Hematopoietic multipotent progenitor cell (in vitro differentiated cells): ENCODE results near the gene PRODH2. TPM values are rescaled to one million over a fixed set of nuclear protein-coding genes. Genes with fewer than 3 reads are reported as not detected.
"Not testable (repeated sequence)": the region's sequence is repeated elsewhere in the genome, so short reads cannot be mapped to it uniquely, and the experiment has no call there.

Experiments used
- DNase-seq, 3 donors: peaks; one replicate each; pipeline ENCODE4 v3.0.0-alpha.2; 2011 to 2015; ENCODE audit warnings: low read depth in 2 of 3, low spot score in 2 of 3
- total RNA-seq: library from RNA; depleted of rRNA; stranded (reverse); fragments of >200 nt; gene quantifications from one replicate; pipeline ENCODE4 v1.2.3, GENCODE V29; 2012

PRODH2 gene
- total RNA-seq, 1 donor = not detected

GRCh38 chr19:35783469-35784434 lies 28.9 kb downstream of the PRODH2 start:
- DNase-seq = no peak

DNA sequence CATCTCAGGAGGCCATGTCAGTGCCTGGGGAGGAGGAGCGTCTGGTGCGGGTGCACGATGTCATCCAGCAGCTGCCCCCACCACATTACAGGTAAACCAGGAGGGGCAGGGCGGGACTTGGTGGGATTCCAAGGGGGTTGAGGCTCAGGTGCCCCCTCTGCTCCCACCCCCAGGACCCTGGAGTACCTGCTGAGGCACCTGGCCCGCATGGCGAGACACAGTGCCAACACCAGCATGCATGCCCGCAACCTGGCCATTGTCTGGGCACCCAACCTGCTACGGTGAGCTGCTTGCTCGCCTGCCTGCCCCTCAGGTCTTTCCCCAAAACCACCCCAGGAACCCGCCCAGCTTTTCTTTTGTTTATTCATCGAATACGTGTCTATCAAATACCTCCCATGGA lies 30.1 kb downstream of the PRODH2 start:
- no peak for DNase-seq

DNA sequence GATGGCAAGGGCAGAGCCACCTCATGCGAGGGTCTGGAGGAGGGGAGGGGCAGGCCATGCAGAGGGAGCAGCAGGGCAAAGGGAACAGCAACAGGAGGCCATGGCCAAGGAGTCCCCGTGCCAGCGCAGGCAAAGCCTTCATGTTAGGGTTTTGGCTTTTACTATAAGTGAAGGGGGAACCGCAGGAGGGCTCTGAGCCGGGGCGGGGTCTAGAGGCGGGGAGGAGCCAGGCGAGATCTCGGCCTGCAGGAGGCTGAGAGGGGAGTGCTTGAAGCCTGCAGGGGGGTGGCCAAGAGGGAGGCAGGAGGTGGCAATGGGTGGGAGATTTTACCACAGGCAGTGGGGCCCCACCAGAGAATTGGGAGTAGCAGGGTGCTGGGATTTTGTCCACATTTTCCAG lies 31.0 kb downstream of the PRODH2 start:
- DNase-seq = no peak

DNA sequence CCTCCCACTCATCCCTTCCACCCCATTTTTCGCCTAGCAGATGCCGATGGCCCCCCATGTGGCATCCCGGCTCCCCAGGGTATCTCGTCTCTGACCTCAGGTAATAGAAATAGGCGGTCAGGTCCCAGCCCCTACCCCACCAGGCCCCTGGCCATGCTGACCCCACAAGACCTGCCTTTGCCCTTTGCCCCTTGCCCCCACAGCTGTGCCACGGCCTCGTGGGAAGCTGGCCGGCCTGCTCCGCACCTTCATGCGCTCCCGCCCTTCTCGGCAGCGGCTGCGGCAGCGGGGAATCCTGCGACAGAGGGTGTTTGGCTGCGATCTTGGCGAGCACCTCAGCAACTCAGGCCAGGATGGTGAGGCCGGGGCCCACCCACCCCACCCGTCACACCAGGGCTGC lies 31.9 kb downstream of the PRODH2 start:
- DNase-seq = no peak

DNA sequence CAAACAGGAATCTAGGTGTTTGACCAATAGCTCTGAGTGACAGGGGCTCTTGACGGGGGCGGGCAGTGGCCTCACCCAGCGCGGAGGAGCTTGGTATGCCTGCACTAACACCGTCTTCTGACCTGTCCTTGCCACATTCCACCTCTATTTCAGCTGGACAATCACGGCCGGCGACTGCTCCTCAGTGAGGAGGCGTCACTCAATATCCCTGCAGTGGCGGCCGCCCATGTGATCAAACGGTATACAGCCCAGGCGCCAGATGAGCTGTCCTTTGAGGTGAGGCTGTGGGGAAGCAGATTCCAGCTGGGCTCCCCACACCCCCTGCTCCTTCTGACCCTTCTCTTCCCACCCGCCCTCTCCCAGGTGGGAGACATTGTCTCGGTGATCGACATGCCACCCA lies 32.6 kb downstream of the PRODH2 start:
- no peak for DNase-seq

DNA sequence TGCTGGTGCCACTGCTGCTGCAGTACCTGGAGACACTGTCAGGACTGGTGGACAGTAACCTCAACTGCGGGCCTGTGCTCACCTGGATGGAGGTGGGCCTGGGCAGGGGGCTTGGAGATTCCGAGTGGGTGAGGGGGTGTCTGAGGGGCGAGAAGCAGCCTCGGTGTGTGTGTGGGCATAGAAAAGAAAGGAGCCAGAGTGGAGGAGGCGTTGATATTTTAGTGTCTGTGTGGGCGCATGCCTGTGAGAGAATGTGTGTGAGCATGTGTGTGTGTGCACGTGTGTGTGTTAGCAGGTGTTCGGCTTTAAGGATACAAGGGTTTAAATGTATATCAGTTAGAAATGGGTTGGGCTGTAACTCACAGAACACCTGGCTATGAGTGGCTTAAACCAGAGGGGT lies 33.6 kb downstream of the PRODH2 start:
- no peak for DNase-seq

DNA sequence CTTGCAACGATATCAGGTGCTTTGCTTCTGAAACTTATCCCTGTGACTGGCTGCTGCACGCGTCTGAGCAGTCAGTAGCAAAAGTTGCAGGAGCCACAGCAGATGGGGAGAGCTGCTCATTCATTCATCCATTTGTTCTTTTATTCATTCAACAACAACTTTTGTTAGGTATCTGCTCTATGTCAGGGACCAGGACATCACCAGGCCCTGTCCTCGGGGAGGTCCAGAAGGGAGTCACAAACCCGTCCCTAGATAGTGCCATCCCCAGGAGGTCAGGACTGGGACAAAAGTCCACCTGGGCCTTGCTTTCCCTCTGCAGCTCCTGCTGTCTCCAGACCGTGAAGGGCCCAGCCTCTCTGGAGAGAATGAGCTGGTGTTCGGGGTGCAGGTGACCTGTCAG lies 34.7 kb downstream of the PRODH2 start:
- DNase-seq = no peak

GRCh38 chr19:35777086-35777841 lies 35.4 kb downstream of the PRODH2 start:
- no peak for DNase-seq

DNA sequence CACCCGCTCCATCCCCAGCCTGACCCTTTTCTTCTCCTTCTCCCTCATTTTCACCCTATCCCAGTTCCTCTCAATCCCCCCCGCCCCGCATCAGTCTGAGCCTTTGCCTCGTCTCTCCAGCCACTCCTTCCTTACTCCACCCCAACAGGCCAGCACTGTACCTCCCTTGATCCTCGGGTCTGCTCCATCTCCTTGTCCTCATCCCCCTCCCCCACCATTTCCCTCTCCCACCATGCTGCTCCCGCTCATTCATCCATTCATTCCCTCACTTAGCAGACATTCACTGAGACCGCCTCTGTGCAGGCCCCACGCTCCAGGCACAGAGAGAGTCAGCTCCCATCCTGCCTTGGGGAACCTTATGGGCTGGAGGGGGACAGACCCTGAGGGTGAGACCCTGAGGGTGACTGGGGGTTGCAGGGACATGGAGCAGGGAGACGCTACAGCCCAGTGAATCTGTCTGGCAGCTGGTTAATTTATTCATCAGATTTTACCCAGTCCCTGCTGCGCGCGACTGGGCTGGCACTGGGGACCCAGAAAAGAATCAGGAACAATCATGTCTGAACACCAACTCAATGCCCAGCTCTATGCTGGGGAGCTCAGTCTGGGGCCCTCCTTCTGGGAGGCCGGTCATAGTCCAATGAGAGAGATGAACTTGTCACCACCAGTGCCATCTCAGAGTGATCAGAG lies 36.4 kb downstream of the PRODH2 start:
- DNase-seq = no peak

DNA sequence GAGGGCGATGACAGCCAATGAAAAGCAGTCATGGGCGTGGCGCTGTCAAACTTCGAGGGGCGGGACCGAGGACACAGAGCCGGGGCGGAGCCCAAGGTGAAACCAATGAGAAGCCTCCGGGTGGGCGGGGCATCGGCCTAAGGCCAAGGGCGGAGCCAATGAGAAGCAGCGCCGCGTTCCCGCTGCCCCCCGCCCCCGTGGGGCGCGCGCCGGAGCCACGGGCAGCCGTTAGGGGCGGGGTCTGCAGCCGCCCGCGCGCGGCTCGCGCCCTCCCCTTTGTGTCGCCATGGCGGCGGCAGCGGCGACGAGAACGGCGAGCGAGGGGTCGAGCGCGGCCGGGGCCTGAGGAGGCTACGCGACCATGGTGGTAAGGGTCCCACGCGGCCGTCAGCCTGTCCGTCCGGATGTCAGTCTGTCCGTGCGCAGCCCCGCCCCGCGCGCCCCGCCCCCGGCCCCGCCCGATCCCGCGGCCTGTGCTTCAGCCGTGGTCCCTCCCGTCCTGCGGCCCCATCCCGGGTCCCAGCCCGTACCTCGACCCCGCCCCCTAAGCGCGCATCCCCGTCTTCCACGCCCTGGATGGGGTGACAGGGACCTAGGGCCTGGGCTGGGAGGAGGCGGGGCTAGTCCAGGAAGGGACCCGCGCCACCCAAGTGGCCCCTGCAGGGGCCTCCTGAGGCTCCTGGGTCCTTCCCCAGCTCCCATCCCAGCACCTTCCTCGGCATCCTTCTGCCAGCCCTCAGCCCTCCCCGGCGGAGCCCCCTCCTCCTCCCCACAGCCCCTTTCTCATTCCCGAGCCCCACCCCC lies 37.1 kb downstream of the PRODH2 start, which contains the start of gene ARHGAP33:
ARHGAP33 (plus strand) TSS at position 267 of the 804 bp plus-strand sequence; CDS start at position 362, 95 bp downstream.
- DNase-seq = peak; percentile 95 to 99 (median 99)

- no peak for DNase-seq
Measured at GRCh38 chr19:35775046-35775297, 37.7 kb downstream of the PRODH2 start.

DNA sequence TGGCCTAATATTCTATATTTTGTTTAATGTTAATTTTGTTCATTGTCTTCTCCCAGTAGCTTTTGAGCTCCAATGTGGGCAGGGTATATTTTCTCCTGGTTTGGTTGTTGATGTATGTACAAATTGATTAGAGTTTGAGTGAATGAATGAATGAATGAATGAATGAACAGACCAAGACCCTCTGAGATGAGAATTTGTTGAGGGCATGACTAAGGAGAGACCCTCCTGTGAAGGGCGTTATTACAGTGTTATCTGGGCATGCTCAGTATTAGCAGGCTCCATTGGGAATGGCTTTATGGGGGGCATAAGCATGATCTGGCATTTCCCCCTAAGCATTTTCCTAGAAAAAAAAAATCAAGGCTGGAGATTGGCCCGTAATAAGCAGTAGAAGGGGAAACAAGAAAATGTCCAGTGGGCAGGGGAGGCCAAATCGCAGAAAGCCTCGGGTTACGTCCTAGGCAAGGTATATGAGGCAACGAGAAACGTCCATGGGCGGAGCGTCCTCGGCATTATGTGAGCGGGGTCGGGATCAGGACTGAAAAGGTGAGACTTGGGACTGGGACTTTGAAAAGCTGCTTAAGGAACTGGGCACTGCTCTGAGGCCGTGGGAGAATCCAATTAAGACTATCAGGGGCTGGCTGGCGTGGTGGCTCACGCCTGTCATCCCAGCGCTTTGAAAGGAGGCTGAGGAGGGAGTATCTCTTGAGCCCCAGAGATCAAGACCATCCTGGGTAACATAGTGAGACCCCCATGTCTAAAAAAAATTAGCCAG lies 38.2 kb downstream of the PRODH2 start:
- no peak for DNase-seq

GRCh38 chr19:35773020-35773806 lies 39.4 kb downstream of the PRODH2 start:
- no peak for DNase-seq

DNA sequence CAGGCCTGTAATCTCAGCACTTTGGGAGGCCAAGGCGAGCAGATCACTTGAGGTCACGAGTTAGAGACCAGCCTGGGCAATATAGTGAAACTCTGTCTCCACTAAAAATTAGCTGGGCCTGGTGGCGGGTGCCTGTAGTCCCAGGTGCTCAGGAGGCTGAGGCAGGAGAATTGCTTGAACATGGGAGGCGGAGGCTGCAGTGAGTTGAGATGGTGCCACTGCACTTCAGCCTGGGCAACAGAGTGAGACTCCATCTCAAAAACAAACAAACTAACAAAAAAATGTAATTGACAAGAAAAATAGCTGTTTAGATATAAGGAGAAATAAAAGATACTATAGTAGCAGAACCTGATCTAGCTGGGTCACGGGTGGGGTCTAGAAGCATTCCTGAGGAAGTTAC lies 40.3 kb downstream of the PRODH2 start:
- DNase-seq = not testable (repeated sequence)

DNA sequence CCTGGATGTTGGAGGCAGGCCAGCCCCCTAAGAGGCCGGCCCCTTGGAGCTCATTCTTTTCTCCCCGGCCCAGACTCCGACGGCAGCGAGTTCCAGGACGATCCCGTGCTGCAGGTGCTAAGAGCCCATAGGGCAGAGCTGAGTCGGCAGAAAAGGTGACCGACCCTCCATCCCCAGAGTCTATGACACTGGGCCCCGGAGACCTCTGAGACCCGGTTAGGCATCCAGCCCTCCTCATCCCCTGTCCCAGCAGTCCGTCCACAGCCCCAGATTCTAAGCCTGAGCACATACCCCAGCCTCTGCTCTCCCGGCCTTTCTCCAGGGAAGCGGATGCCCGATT lies 44.6 kb downstream of the PRODH2 start:
- DNase-seq = no peak

GRCh38 chr19:35767288-35768081 lies 45.2 kb downstream of the PRODH2 start:
- DNase-seq = no peak

- DNase-seq = no peak
Measured at GRCh38 chr19:35766571-35767104, 46.0 kb downstream of the PRODH2 start.
